GM12878 (cell line): ENCODE data around the gene SUPT4H1. TPM values are rescaled to one million over a fixed set of nuclear protein-coding genes. Genes with fewer than 3 reads are reported as not detected.

ENCODE experiments used
- ATAC-seq: fragments of 200-7000 bp; cut with Tn5 transposase; 3 replicates; pipeline ENCODE4 v1.9.1; 2020; ENCODE audit warnings: mild to moderate bottlenecking, moderate library complexity
- BruUV-seq: library from RNA; stranded (reverse); fragments of 400-500 nt; replicated peaks from 2 replicates; lab custom pipeline; 2021; lab: Mats Ljungman, UMichigan
- CTCF ChIA-PET: fragments of 300-600 bp; sonication (Branson Sonifier 250); formaldehyde crosslinking; extraction: SDS; loops from one replicate; lab custom pipeline; 2021; ENCODE audit warnings: inconsistent platforms; lab: Yijun Ruan, JAX
- POLR2A ChIA-PET: fragments of 350-600 bp; formaldehyde crosslinking; extraction: SDS; loops from one replicate; lab custom pipeline; 2021; ENCODE audit warnings: inconsistent platforms; lab: Charles Lee
- RAD21 ChIA-PET: fragments of 300-600 bp; sonication (Branson Sonifier 250); formaldehyde crosslinking; loops from one replicate; lab custom pipeline; 2023; ENCODE audit warnings: antibody characterized with exemption; ENCODE audit not compliant: unreplicated experiment; lab: Charles Lee
- SMC1A ChIA-PET: fragments of 300-600 bp; sonication (Branson Sonifier 250); formaldehyde crosslinking; loops from one replicate; lab custom pipeline; 2023; ENCODE audit not compliant: unreplicated experiment, uncharacterized antibody; lab: Charles Lee
- DNase-seq: peaks from one replicate; pipeline ENCODE4 v3.0.0-alpha.2; 2011; ENCODE audit warnings: low read depth, low spot score
- FAIRE-seq: peaks from 3 replicates; lab custom pipeline; 2011; peaks lifted over from hg19 to GRCh38; lab: Jason Lieb, UNC
- H2AFZ ChIP-seq: 2 replicates; pipeline ENCODE4 v1.6.0; 2011; ENCODE audit warnings: low read depth, low read length, control low read depth; ENCODE audit not compliant: control insufficient read depth
- H3K27ac ChIP-seq: 2 replicates; pipeline ENCODE4 v1.5.1; 2011; ENCODE audit warnings: control low read depth; ENCODE audit not compliant: control insufficient read depth, insufficient read depth
- H3K27me3 ChIP-seq, 2 experiments: replicated peaks in 1 of 2; 2 replicates each; pipeline versions ENCODE4 v1.6.0 to v1.6.1; 2011; ENCODE audit warnings: low read length in 1 of 2; ENCODE audit not compliant: control insufficient read depth in 2 of 2, insufficient read depth in 2 of 2
- H3K36me3 ChIP-seq, 2 experiments: 2 replicates each; pipeline ENCODE4 v1.5.1; 2011; ENCODE audit warnings: low read length in 1 of 2; ENCODE audit not compliant: control insufficient read depth in 2 of 2, insufficient read depth in 2 of 2
- H3K4me1 ChIP-seq: 2 replicates; pipeline ENCODE4 v1.6.1; 2011; ENCODE audit warnings: mild to moderate bottlenecking, low read length, moderate library complexity, mixed read lengths; ENCODE audit not compliant: control insufficient read depth, insufficient read depth
- H3K4me2 ChIP-seq: 2 replicates; pipeline ENCODE4 v1.6.0; 2011; ENCODE audit warnings: control low read depth; ENCODE audit not compliant: control insufficient read depth, insufficient read depth
- H3K4me3 ChIP-seq: fragments of 200-600 bp; sonication (generic); 2 replicates; pipeline ENCODE4 v1.5.1; 2016
- H3K79me2 ChIP-seq: 2 replicates; pipeline ENCODE4 v1.6.0; 2011; ENCODE audit warnings: low read length; ENCODE audit not compliant: control insufficient read depth, insufficient read depth
- H3K9ac ChIP-seq: 2 replicates; pipeline ENCODE4 v1.8.0; 2011; ENCODE audit warnings: low read length, control low read depth, mixed read lengths; ENCODE audit not compliant: control insufficient read depth, insufficient read depth
- H3K9me3 ChIP-seq: replicated peaks from 3 replicates; pipeline ENCODE4 v1.5.1; 2011; ENCODE audit warnings: mild to moderate bottlenecking, low read length; ENCODE audit not compliant: control insufficient read depth, insufficient read depth
- H4K20me1 ChIP-seq: 2 replicates; pipeline ENCODE4 v1.6.0; 2011; ENCODE audit not compliant: control insufficient read depth, insufficient read depth
- BACH1 ChIP-seq: fragments of 450-650 bp; IDR thresholded peaks from 2 replicates; pipeline ENCODE4 v1.6.1; 2017; ENCODE audit warnings: mild to moderate bottlenecking, borderline replicate concordance
- BMI1 ChIP-seq: fragments of 450-650 bp; IDR thresholded peaks from 2 replicates; pipeline ENCODE4 v1.6.1; 2016; ENCODE audit warnings: mild to moderate bottlenecking, moderate library complexity, borderline replicate concordance
- HCFC1 ChIP-seq: fragments of 150-350 bp; IDR thresholded peaks from 2 replicates; pipeline ENCODE4 v1.6.1; 2014; ENCODE audit warnings: low read length
- IKZF1 ChIP-seq: fragments of 450-650 bp; conservative IDR thresholded peaks from 2 replicates; pipeline ENCODE4 v1.6.1; 2017; ENCODE audit warnings: antibody characterized with exemption, mild to moderate bottlenecking
- JUNB ChIP-seq: IDR thresholded peaks from 2 replicates; pipeline ENCODE4 v1.6.1; 2016; ENCODE audit warnings: antibody characterized with exemption, mild to moderate bottlenecking
- NFIC ChIP-seq: IDR thresholded peaks from 2 replicates; pipeline ENCODE4 v1.6.1; 2012; ENCODE audit warnings: low read depth, mild to moderate bottlenecking, inconsistent platforms, low read length, moderate library complexity
- PAX8 ChIP-seq: fragments of 450-650 bp; IDR thresholded peaks from 2 replicates; pipeline ENCODE4 v1.6.1; 2017; ENCODE audit warnings: mild to moderate bottlenecking, moderate library complexity
- SIN3A ChIP-seq: IDR thresholded peaks from 2 replicates; pipeline ENCODE4 v1.6.1; 2012; ENCODE audit warnings: low read depth, low read length, improper control_type of control experiment
- SP1 ChIP-seq: IDR thresholded peaks from one replicate; pipeline ENCODE4 v1.6.1; 2011; ENCODE audit warnings: low read depth, low read length
- USF1 ChIP-seq: IDR thresholded peaks from 2 replicates; pipeline ENCODE4 v1.6.1; 2011; ENCODE audit warnings: borderline replicate concordance, low read depth, mild to moderate bottlenecking, moderate library complexity, mixed read lengths, low read length; ENCODE audit not compliant: insufficient read depth; ENCODE audit errors: extremely low read length
- ZSCAN29 ChIP-seq: fragments of 450-650 bp; IDR thresholded peaks from 2 replicates; pipeline ENCODE4 v1.6.1; 2017; ENCODE audit warnings: mild to moderate bottlenecking, moderate library complexity
- WGBS: methylation state at CpG from one replicate; pipeline ENCODE4 v1.1.6; 2016; ENCODE audit warnings: low lambda C conversion rate; ENCODE audit not compliant: insufficient replicate concordance, insufficient coverage; ENCODE audit errors: missing lambda C conversion rate; 5-methylcytosine and 5-hydroxymethylcytosine counted together
- in situ Hi-C: fragments of 300-500 bp; cut with MboI; formaldehyde crosslinking; loops from 9 replicates; pipeline ENCODE4 v1.14.3; 2018; ENCODE audit warnings: mixed read lengths
- intact Hi-C: fragments of 100-400 bp; cut with micrococcal nuclease; formaldehyde crosslinking; loops from one replicate; pipeline ENCODE4 v1.14.2; 2022; ENCODE audit not compliant: unreplicated experiment
- polyA plus RNA-seq, 11 experiments: library from polyadenylated mRNA; depleted of rRNA in 4 of 11; unstranded in 6 of 11; stranded (reverse) in 5 of 11; fragments of >200 nt; fragmentation: Nextera tagmentation in 4 of 11; fragmentation: Illumina TruSeq in 1 of 11; extraction: Ambion mirVana in 4 of 11; extraction: Trizol in 1 of 11; gene quantifications; 1 replicate in 1 of 11; 2 replicates in 10 of 11; pipeline versions ENCODE4 v1.2.1 to v1.2.3, GENCODE V29; 2011 to 2016; ENCODE audit warnings: inconsistent platforms in 2 of 11, missing spikeins in 2 of 11, low read depth in 1 of 11
- total RNA-seq, 4 experiments: library from RNA; depleted of rRNA in 3 of 4; stranded (reverse); fragments of >200 nt in 3 of 4; fragmentation: Illumina TruSeq in 1 of 4; extraction: Trizol in 1 of 4; gene quantifications; 2 replicates each; pipeline versions ENCODE4 v1.2.1 to v1.2.3, GENCODE V29; 2013 to 2021

The SUPT4H1 gene
- total and polyA plus RNA-seq, 10 of the 15 experiments (the other 5 are each of a cell fraction or from before 2014, with no cell fraction given) = 83.8 to 293 (median 128) TPM

GRCh38 chr17:58386708-58387107 lies 34.7 kb upstream of the SUPT4H1 start:
- Histone ChIP-seq H3K9ac (no peak overlapping the region), H3K9me3 (no peaks in the 10 kb centered on the region), H4K20me1 (no peaks in the 10 kb centered on the region), H3K4me1 (peaks cover 18% of the 10 kb centered on the region), H3K4me2 (no peak overlapping the region), H3K79me2 (peaks cover 2% of the 10 kb centered on the region), H3K27me3 (no peaks in the 10 kb centered on the region), H3K27ac (no peak overlapping the region), H2AFZ (no peak overlapping the region), H3K4me3 (no peak overlapping the region), H3K36me3 (no peaks in the 10 kb centered on the region; a peak in 2 of 4 replicates)
- SMC1A ChIA-PET = interaction anchor here (4.4 kb wide), 1 partner anchor 30 kb away, joined by 12 read pairs; the partner anchor contains the start of gene RNF43
- intact Hi-C loops = no loop called here
- DNase-seq = no peak
- no peak for ATAC-seq
- CTCF ChIA-PET = interaction anchor here (0.7 to 1.4 kb wide), 3 partner anchors 8 to 42 kb away, joined by 3 to 7 read pairs (median 3); no protein-coding TSS in a partner anchor
- RAD21 ChIA-PET = no interaction called here
- BruUV-seq = no TSS peak
- in situ Hi-C loops = no loop called here
- POLR2A ChIA-PET = no interaction called here
- FAIRE-seq = no peak
- TF ChIP-seq HCFC1 (no peak), SP1 (no peak), SIN3A (no peak), BACH1 (no peak), ZSCAN29 (no peak), BMI1 (no peak)
- WGBS = 39% methylated on average over 3 of the region's 3 CpGs

- no peak for FAIRE-seq
- POLR2A ChIA-PET = no interaction called here
- CTCF ChIA-PET = interaction anchor here (1.1 to 1.4 kb wide), 2 partner anchors 10 to 41 kb away, joined by 3 to 7 read pairs; no protein-coding TSS in a partner anchor
These were observed 33.4 kb upstream of the SUPT4H1 start for GRCh38 chr17:58385359-58385899.

More at GRCh38 chr17:58385359-58385899, 33.4 kb upstream of the SUPT4H1 start:
- Histone ChIP-seq H3K36me3 (no peaks in the 10 kb centered on the region; a peak in 2 of 4 replicates), H3K27ac (no peak overlapping the region), H3K9me3 (no peaks in the 10 kb centered on the region), H2AFZ (no peak overlapping the region), H3K27me3 (no peaks in the 10 kb centered on the region), H4K20me1 (no peaks in the 10 kb centered on the region), H3K4me1 (peaks cover 19% of the 10 kb centered on the region), H3K4me2 (no peak overlapping the region), H3K79me2 (peaks cover 4% of the 10 kb centered on the region), H3K9ac (no peak overlapping the region), H3K4me3 (no peak overlapping the region)
- ATAC-seq (no peak), DNase-seq (no peak)
- BruUV-seq = no TSS peak
- 50% methylated on average over 4 of the region's 4 CpGs for WGBS
- intact Hi-C loops (no loop called here), in situ Hi-C loops (no loop called here)
- TF ChIP-seq JUNB (no peak), IKZF1 (no peak), USF1 (no peak), PAX8 (no peak), NFIC (no peak)
- ChIA-PET RAD21 (interaction anchor here (8.4 kb wide), 1 partner anchor 30 kb away, joined by 70 read pairs; the partner anchor contains the start of gene RNF43), SMC1A (interaction anchor here (0.8 to 4.3 kb wide), 2 partner anchors 9 to 14 kb away, joined by 4 to 22 read pairs; no protein-coding TSS in a partner anchor)
